HUES64 (cell line): Measurements from ENCODE around the gene SPACA7.

Experiments
- H3K27ac ChIP-seq: 2 replicates; pipeline ENCODE4 v1.7.0; 2013; ENCODE audit warnings: low read depth, low read length, inconsistent platforms
- H3K27me3 ChIP-seq: 2 replicates; pipeline ENCODE4 v1.6.1; 2013; ENCODE audit warnings: mild to moderate bottlenecking, low read length; ENCODE audit not compliant: insufficient read depth
- H3K36me3 ChIP-seq: 2 replicates; pipeline ENCODE4 v1.6.1; 2013; ENCODE audit warnings: mild to moderate bottlenecking, low read length; ENCODE audit not compliant: insufficient read depth
- H3K4me1 ChIP-seq: 2 replicates; pipeline ENCODE4 v1.6.1; 2013; ENCODE audit warnings: mild to moderate bottlenecking, low read length, moderate library complexity; ENCODE audit not compliant: insufficient read depth
- H3K4me3 ChIP-seq: 2 replicates; pipeline ENCODE4 v1.5.1; 2013; ENCODE audit warnings: mild to moderate bottlenecking, low read length, moderate library complexity
- H3K9ac ChIP-seq: 2 replicates; pipeline ENCODE4 v1.6.1; 2013; ENCODE audit warnings: mild to moderate bottlenecking, low read depth, low read length
- H3K9me3 ChIP-seq: 2 replicates; pipeline ENCODE4 v1.6.1; 2013; ENCODE audit warnings: low read depth, low read length; ENCODE audit not compliant: insufficient read depth
- WGBS: fragments of 150-250, 120-280 bp; methylation state at CpG from one replicate; pipeline ENCODE4 v1.1.7; 2013; ENCODE audit warnings: missing lambda C conversion rate; 5-methylcytosine and 5-hydroxymethylcytosine counted together

The SPACA7 gene

DNA sequence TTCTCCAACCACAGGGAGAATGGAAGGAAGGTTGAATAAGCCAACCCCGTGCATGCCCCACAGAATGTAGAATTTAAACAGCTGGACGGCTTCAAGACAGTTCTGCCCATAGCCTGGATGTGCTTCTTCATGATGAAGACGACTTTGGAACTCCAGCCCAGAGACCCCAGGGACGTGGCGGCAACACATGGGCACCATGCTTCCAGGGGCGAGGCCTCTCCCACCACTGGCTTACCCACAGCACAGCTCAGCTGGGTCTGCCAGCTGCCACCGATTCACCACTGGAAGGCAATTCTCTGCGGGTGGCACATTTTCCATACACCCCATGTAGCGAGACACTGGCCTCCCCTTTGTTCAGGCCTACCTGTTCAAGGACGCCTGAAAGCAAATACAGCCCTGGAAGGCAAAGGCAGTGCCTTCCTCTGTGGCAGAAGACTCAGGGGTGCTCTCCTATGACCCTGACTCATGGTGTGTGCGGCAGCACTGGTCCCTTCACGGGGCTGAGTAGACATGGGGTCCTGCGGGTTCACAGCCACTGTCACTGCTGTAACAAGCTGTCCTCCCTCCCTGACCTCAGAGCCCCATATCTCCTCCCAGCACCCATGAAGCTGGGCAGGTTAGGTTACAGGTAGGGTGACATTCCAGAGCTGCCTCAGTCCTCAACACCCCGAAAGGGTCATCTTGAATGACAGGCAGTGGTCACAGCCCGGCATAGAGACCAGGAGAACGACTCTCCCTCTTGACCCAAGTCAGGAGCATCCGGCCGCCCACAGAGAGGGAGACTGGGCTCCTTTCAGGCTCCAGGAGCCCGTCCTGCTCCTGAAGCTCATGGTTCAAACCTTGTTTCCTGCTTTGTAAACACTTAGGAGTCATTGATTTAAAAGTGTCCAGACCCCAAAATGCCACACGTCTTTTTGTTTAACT lies 72.7 kb downstream of the SPACA7 start:
- no peaks in the 10 kb centered on the region for H3K9me3 ChIP-seq
- WGBS: 89% methylated on average over 20 of the region's 20 CpGs

DNA sequence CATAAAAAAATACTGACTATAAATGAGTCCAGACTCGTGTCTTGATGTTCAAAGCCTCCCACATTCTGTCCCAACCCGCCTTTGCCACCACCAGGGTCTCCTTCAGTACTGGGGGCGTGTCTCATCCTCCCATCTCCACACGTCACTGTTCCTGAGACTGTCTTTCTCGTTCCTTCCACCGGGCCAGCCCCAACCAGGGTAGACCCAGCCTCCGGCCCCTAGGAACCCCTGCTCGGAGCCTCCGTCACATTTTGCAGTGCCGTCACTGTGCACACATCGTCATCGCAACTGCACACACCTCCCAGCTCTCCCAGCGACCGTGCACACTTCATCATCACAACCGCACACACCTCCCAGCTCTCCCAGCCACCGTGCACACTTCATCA lies 73.4 kb downstream of the SPACA7 start:
- Histone ChIP-seq H3K4me1 (no peaks in the 10 kb centered on the region), H3K9me3 (no peaks in the 10 kb centered on the region), H3K9ac (no peak overlapping the region), H3K36me3 (no peaks in the 10 kb centered on the region), H3K27ac (no peak overlapping the region), H3K27me3 (peaks cover 6% of the 10 kb centered on the region), H3K4me3 (no peak overlapping the region)
- 91% methylated on average over 16 of the region's 16 CpGs for WGBS

More for the DNA sequence above, 72.7 kb downstream of the SPACA7 start:
- Histone ChIP-seq H3K9ac (no peak overlapping the region), H3K27me3 (peaks cover 6% of the 10 kb centered on the region), H3K4me1 (no peaks in the 10 kb centered on the region), H3K27ac (no peak overlapping the region), H3K4me3 (no peak overlapping the region), H3K36me3 (no peaks in the 10 kb centered on the region)

DNA sequence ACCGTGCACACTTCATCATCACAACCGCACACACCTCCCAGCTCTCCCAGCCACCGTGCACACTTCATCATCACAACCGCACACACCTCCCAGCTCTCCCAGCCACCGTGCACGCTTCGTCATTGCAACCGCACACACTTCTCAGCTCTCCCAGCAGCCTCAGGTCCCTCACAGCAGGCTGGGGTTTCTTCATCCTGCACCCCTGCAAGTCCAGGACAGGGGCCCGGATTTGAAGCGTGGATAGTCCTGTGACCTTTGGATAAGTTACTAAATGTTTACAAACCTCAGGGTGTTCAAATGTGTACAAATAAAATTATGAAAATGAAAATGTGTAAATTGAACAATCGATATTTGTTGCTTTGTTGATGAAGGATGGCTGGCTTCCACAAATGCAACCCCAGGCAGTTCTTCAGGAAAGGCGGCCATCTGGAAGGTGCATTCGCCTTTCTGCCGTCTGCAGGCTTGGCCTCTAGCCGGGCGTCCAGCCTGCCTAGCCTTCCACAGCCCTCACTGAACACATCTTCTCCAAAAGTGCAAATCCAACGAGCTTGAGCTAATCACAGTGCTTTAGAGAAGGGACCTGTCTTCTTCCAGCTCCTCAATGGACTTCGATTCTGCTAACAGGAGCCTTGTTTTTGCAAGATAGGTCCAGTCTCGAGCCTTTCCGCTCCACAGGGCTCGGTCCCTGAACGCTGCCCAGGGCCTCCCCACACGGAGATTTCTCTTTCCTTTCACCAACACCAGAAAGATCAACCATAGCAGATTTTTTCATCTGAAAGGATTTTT lies 74.2 kb downstream of the SPACA7 start:
- H3K9me3 ChIP-seq: no peaks in the 10 kb centered on the region
- H3K9ac ChIP-seq: no peak overlapping the region
- no peak overlapping the region for H3K27ac ChIP-seq
- no peaks in the 10 kb centered on the region for H3K27me3 ChIP-seq
- no peaks in the 10 kb centered on the region for H3K36me3 ChIP-seq
- H3K4me1 ChIP-seq: no peaks in the 10 kb centered on the region
- 94% methylated on average over 21 of the region's 23 CpGs for WGBS
- no peak overlapping the region for H3K4me3 ChIP-seq

DNA sequence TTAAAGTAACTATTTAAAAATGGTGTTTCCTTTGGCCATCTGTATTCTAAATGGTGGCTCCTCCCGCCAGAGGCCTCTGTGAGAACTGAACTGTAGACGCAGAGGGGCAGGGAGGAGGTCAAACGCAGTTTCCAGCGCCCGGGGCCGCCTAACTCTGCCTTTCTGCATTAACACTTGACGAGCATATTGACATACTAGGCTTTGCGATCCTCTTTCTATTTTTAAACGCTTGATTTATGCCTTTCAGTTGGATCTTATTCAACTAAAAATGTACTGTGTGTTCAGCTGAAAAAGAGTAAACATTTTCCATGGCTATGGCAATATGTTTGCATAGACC lies 74.7 kb downstream of the SPACA7 start:
- Histone ChIP-seq H3K27ac (no peak overlapping the region), H3K4me1 (no peaks in the 10 kb centered on the region), H3K27me3 (no peaks in the 10 kb centered on the region), H3K4me3 (no peak overlapping the region), H3K36me3 (no peaks in the 10 kb centered on the region), H3K9me3 (no peaks in the 10 kb centered on the region), H3K9ac (no peak overlapping the region)
- 94% methylated on average over 9 of the region's 9 CpGs for WGBS

DNA sequence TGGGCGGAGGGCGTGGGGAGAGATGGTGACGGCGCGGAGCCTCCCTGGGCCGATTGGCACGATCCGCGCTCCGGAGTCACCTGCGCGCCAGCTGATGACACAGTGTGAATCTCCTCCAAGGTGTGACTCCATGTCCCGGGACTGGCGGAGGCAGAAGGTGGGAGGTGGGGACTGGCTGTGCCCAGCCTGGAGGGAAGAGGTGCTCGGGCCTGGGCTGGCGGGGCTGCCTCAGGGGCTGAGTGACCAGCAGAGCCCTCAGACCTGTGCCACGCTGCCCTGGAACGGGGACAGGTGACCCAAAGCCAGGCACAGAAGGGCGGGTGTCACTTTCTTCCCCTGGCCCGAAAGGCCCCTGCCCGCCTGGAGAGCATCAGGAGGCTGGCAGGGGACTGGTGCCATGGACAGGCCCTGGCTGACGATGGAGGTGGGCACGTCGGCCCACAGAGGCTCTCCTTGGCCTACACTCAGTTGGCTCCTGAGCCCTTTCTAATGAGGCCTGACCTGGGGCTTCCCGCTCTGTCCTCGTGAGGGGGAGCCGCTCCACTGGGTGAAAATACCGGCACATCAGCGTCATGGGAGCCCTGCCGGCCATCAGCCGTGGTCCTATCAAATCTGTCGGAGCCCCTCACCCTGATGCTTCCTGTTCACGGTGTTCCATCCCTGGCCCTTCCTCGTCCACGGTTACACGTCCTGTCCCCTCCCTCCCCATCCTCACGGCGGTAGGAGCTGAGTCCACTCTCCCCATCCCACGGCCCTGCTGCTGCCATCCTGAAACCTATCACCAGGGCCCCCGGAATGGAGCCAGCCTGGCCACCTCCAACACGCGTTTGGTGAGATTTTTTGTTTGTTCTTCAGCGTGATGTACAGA lies 75.6 kb downstream of the SPACA7 start:
- no peak overlapping the region for H3K9ac ChIP-seq
- H3K27ac ChIP-seq: no peak overlapping the region
- no peak overlapping the region for H3K4me3 ChIP-seq
- 92% methylated on average over 43 of the region's 43 CpGs for WGBS
- no peaks in the 10 kb centered on the region for H3K36me3 ChIP-seq
- no peaks in the 10 kb centered on the region for H3K9me3 ChIP-seq
- no peaks in the 10 kb centered on the region for H3K27me3 ChIP-seq
- no peaks in the 10 kb centered on the region for H3K4me1 ChIP-seq

DNA sequence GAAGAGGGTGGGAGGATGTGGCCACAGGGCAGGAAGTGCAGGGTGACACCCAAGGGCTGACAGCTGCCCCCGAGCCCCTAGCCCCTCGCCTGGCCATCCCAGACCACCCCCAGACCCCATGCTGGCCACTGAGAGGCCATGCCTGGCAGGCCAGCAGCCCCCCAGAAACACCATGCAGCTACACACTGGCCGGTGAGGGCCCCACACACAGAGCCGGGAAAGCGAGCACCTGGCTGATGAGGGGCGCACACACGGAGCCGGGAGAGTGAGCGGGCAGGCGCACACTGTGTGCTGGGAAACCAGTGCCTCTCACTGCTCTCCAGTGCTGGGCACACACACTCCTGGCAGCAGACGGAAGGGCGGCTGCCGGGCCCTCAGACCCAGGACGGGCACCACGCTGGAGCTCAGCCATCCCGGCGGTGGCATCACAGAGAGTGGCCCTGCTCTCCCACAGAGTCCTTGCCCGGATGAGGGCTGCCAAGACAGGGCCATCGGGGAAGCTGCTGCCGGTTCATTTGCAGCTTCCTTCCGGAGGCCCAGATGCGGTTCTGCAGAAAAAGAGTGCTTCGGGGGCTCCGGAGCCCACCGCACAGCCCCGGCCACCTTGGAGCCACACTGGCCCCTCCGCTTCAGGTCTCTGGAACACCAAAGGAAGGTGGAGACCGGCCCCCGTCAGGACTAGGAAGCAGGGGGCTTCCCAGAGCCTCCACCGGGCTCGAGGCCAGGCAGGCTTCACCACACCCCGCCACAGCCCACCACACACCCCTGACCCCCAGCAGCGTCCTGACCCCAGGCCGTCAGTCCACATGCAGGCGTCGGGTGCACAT lies 76.4 kb downstream of the SPACA7 start:
- no peaks in the 10 kb centered on the region for H3K27me3 ChIP-seq

DNA sequence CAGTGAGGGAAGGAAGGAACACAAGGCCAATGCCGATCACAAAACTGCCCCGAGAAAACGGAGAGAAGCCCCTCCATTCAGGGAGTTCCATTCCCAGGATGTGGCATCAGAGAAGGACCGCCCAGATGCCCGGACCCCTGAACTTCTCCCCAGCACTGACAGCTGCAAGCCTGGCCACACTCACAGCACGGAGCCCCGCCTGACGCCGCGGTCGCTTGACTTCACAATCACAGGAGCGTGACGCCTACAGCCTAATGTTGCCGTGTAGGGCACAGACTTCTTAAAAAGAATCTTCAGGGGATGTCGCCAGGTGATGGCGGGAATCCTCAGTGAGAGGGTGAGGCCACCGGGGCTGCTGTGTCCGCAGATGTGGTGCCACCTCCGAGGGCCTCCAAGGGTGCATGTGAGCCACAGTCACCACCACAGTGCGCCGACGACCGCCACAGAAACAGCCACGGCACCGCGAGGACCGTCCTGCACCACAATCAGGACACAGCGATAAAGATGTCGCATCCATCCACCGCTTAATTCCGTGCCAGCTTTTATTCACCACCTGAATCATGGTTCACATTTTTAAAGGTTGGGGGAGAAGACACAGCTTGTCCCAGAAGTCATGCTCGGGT lies 77.2 kb downstream of the SPACA7 start:
- no peaks in the 10 kb centered on the region for H3K9me3 ChIP-seq
- WGBS: 90% methylated on average over 32 of the region's 32 CpGs
- no peak overlapping the region for H3K4me3 ChIP-seq
- no peak overlapping the region for H3K9ac ChIP-seq
- H3K36me3 ChIP-seq: no peaks in the 10 kb centered on the region
- H3K27ac ChIP-seq: no peak overlapping the region
- no peaks in the 10 kb centered on the region for H3K4me1 ChIP-seq
- H3K27me3 ChIP-seq: no peaks in the 10 kb centered on the region

More for the DNA sequence above, 76.4 kb downstream of the SPACA7 start:
- Histone ChIP-seq H3K9me3 (no peaks in the 10 kb centered on the region), H3K27ac (no peak overlapping the region), H3K4me1 (no peaks in the 10 kb centered on the region), H3K36me3 (no peaks in the 10 kb centered on the region), H3K4me3 (no peak overlapping the region), H3K9ac (no peak overlapping the region)
- 92% methylated on average over 36 of the region's 36 CpGs for WGBS

DNA sequence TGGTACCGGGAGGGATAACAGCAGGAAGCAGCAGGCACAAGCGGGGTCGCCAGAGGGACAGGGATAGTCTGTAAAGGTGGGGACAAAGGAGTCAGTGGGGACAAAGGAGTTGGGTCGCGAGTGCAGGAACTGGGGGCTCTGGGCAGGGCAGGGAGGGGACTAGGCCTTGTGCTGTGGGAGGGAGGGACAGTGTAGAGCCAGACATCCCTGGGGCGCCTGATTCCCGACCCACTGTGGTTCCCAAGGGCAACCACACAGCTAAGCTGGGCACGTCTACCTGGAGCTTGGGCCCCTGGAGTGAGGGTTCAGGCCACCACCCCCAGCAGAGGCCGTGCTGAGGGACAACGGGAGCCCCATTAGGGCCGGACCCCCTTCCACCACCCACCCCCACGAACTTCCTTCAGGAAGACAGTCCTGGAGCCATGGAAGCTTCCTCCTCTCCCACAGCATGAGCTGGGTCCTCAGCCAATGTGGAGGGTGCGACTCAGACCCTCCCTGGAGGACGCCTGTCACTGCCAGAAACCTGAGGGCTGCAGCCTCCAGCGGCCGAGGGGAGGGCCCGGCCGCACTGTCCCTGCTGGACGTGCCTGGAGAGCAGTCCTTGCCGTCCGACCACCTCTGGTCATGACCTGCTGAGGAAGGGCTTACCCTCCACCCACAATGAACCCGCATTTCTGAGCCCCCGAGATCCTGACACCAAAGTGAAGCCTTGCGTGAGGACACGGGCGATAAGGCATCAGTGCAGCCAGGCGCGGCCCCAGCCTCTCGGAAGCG lies 77.9 kb downstream of the SPACA7 start:
- WGBS: 87% methylated on average over 30 of the region's 30 CpGs
- H3K4me3 ChIP-seq: no peak overlapping the region
- no peak overlapping the region for H3K27ac ChIP-seq
- no peak overlapping the region for H3K9ac ChIP-seq
- no peaks in the 10 kb centered on the region for H3K36me3 ChIP-seq
- no peaks in the 10 kb centered on the region for H3K9me3 ChIP-seq
- no peaks in the 10 kb centered on the region for H3K4me1 ChIP-seq
- no peaks in the 10 kb centered on the region for H3K27me3 ChIP-seq

DNA sequence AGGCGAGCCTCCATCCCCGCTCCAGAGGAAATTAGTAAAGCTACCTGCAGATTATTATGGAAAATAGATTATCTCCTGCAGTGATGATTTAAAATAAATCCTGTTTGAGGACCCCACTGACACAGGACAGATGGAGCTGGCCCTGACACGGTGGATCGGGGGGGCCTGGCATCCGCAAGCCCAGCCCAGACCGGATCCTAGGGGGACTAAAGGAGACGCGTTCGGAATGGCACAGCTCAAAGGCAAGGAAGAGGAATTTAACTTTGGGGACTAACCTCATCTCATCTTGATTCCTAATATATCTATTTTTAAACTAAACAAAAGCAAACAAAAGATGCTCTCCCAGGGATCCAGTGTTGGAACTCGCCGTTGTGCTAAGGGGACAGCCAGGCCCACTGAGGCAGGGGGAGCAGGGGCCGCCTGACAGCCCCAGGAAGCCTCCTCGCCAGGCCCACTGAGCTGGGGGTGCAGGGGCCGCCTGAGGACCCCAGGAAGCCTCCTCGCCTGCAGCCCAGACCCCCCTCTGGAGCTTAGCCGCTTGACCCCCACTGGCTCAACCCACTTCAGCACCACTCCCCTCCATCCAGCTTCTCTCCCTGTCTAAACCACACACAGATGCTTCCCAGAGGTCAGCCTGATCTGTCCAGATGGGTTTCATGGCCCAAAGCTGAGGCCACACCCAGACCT lies 78.6 kb downstream of the SPACA7 start:
- no peaks in the 10 kb centered on the region for H3K36me3 ChIP-seq
- H3K27ac ChIP-seq: no peak overlapping the region
- H3K9me3 ChIP-seq: no peaks in the 10 kb centered on the region
- no peak overlapping the region for H3K9ac ChIP-seq
- no peaks in the 10 kb centered on the region for H3K27me3 ChIP-seq
- WGBS: 90% methylated on average over 16 of the region's 16 CpGs
- H3K4me3 ChIP-seq: no peak overlapping the region
- no peaks in the 10 kb centered on the region for H3K4me1 ChIP-seq
